H1 (cell line): ENCODE measurements around the gene TTC27. TPM values are rescaled to one million over a fixed set of nuclear protein-coding genes. Genes with fewer than 3 reads are reported as not detected.

ENCODE experiments used
- CTCF ChIA-PET: fragments of 300-600 bp; sonication (Branson Sonifier 250); formaldehyde crosslinking; loops from one replicate; lab custom pipeline; 2021; ENCODE audit not compliant: partially characterized antibody; lab: Charles Lee
- POLR2A ChIA-PET: fragments of 300-600 bp; sonication (Branson Sonifier 250); formaldehyde crosslinking; loops from one replicate; lab custom pipeline; 2021; ENCODE audit warnings: inconsistent platforms; ENCODE audit not compliant: partially characterized antibody; lab: Charles Lee
- DNase-seq, 2 experiments: peaks; one replicate each; pipeline versions ENCODE4 v3.0.0 to v3.0.0-alpha.2; 2010 to 2022; ENCODE audit warnings: low spot score in 2 of 2, low read depth in 1 of 2, mixed read lengths in 1 of 2
- FAIRE-seq: peaks from 2 replicates; lab custom pipeline; 2011; peaks lifted over from hg19 to GRCh38; lab: Jason Lieb, UNC
- H2AFZ ChIP-seq: 2 replicates; pipeline ENCODE4 v1.8.1; 2012; ENCODE audit warnings: low read length, inconsistent platforms
- H2AK5ac ChIP-seq: 2 replicates; pipeline ENCODE4 v1.6.1; 2013; ENCODE audit warnings: low read depth, low read length
- H2BK120ac ChIP-seq: replicated peaks from 2 replicates; pipeline ENCODE3; 2013; ENCODE audit warnings: low read depth, low read length, inconsistent platforms
- H2BK12ac ChIP-seq: 2 replicates; pipeline ENCODE4 v1.6.1; 2013; ENCODE audit warnings: low read depth, low read length
- H2BK15ac ChIP-seq: 2 replicates; pipeline ENCODE4 v1.6.1; 2013; ENCODE audit warnings: low read length
- H2BK20ac ChIP-seq: 2 replicates; pipeline ENCODE4 v1.6.1; 2013; ENCODE audit warnings: low read length
- H2BK5ac ChIP-seq: 2 replicates; pipeline ENCODE4 v1.6.1; 2013; ENCODE audit warnings: low read depth, low read length
- H3K14ac ChIP-seq: 2 replicates; pipeline ENCODE4 v1.6.1; 2013; ENCODE audit warnings: inconsistent platforms; ENCODE audit not compliant: insufficient read length
- H3K18ac ChIP-seq: 2 replicates; pipeline ENCODE4 v1.6.1; 2013; ENCODE audit warnings: low read length; ENCODE audit errors: extremely low read depth
- H3K23ac ChIP-seq: 2 replicates; pipeline ENCODE4 v1.6.1; 2013; ENCODE audit warnings: inconsistent platforms; ENCODE audit not compliant: insufficient read length
- H3K23me2 ChIP-seq: 2 replicates; pipeline ENCODE4 v1.6.1; 2013; ENCODE audit warnings: low read depth, low read length
- H3K27ac ChIP-seq: 2 replicates; pipeline ENCODE4 v1.6.1; 2011; ENCODE audit warnings: low read depth, low read length, inconsistent platforms
- H3K27me3 ChIP-seq, 4 experiments: replicated peaks in 1 of 4; 1 replicate in 1 of 4; 2 replicates in 3 of 4; pipeline versions ENCODE4 v1.6.1 to v1.8.1; 2011 to 2013; ENCODE audit warnings: low read length in 3 of 4, mild to moderate bottlenecking in 3 of 4, inconsistent platforms in 2 of 4, mixed read lengths in 2 of 4, moderate library complexity in 1 of 4; ENCODE audit not compliant: control insufficient read depth in 3 of 4, insufficient read depth in 3 of 4; ENCODE audit errors: extremely low read depth in 1 of 4
- H3K36me3 ChIP-seq, 4 experiments: 2 replicates each; pipeline versions ENCODE4 v1.6.1 to v1.8.1; 2011 to 2013; ENCODE audit warnings: mild to moderate bottlenecking in 4 of 4, low read length in 3 of 4, moderate library complexity in 2 of 4, control low read depth in 1 of 4, inconsistent platforms in 1 of 4; ENCODE audit not compliant: insufficient read depth in 4 of 4, control insufficient read depth in 2 of 4
- H3K4ac ChIP-seq: replicated peaks from 2 replicates; pipeline ENCODE3; 2013; ENCODE audit warnings: low read length, low read depth, mixed read lengths, inconsistent platforms; ENCODE audit not compliant: insufficient read length
- H3K4me1 ChIP-seq, 4 experiments: replicated peaks in 1 of 4; 1 replicate in 1 of 4; 2 replicates in 3 of 4; pipeline versions ENCODE4 v1.6.1 to v1.8.1; 2011 to 2013; ENCODE audit warnings: low read length in 3 of 4, inconsistent platforms in 2 of 4, mixed read lengths in 1 of 4; ENCODE audit not compliant: insufficient read depth in 4 of 4, control insufficient read depth in 3 of 4
- H3K4me2 ChIP-seq, 2 experiments: 2 replicates each; pipeline versions ENCODE4 v1.6.1 to v1.8.1; 2011 to 2013; ENCODE audit warnings: low read depth in 2 of 2, low read length in 2 of 2, control low read depth in 1 of 2, inconsistent platforms in 1 of 2, mild to moderate bottlenecking in 1 of 2; ENCODE audit not compliant: insufficient read depth in 1 of 2
- H3K4me3 ChIP-seq, 4 experiments: fragments of 200-600, 300-600 bp in 1 of 4; sonication (generic), shearing (Covaris generic), sonication (Bioruptor Twin) in 1 of 4; 2 replicates each; pipeline versions ENCODE4 v1.5.1 to v1.8.1; 2011 to 2016; ENCODE audit warnings: low read length in 4 of 4, low read depth in 3 of 4, control low read depth in 2 of 4, inconsistent platforms in 2 of 4, mild to moderate bottlenecking in 2 of 4, mixed read lengths in 1 of 4, moderate library complexity in 1 of 4; ENCODE audit not compliant: insufficient read depth in 2 of 4; ENCODE audit errors: extremely low read depth in 1 of 4
- H3K56ac ChIP-seq: replicated peaks from 2 replicates; pipeline ENCODE3; 2013; ENCODE audit warnings: low read depth, mild to moderate bottlenecking, mixed read lengths, low read length, inconsistent platforms; ENCODE audit not compliant: insufficient read length
- H3K79me1 ChIP-seq: 2 replicates; pipeline ENCODE4 v1.6.1; 2013; ENCODE audit warnings: low read depth, low read length, control low read depth
- H3K79me2 ChIP-seq, 2 experiments: 2 replicates each; pipeline versions ENCODE4 v1.6.1 to v1.8.1; 2012 to 2013; ENCODE audit warnings: low read length in 2 of 2, mild to moderate bottlenecking in 2 of 2, inconsistent platforms in 1 of 2; ENCODE audit not compliant: insufficient read depth in 2 of 2, control insufficient read depth in 1 of 2
- H3K9ac ChIP-seq, 4 experiments: replicated peaks in 1 of 4; 1 replicate in 1 of 4; 2 replicates in 3 of 4; pipeline versions ENCODE4 v1.6.1 to v1.8.1; 2011 to 2013; ENCODE audit warnings: low read depth in 3 of 4, low read length in 3 of 4, control low read depth in 2 of 4, mild to moderate bottlenecking in 2 of 4, moderate library complexity in 2 of 4, inconsistent platforms in 1 of 4; ENCODE audit errors: extremely low read depth in 1 of 4
- H3K9me3 ChIP-seq, 2 experiments: 2 replicates each; pipeline versions ENCODE4 v1.6.1 to v1.8.1; 2012 to 2013; ENCODE audit warnings: mild to moderate bottlenecking in 2 of 2, moderate library complexity in 2 of 2, control low read depth in 1 of 2, inconsistent platforms in 1 of 2, low read depth in 1 of 2, low read length in 1 of 2, mixed read lengths in 1 of 2; ENCODE audit not compliant: insufficient read depth in 2 of 2
- H4K20me1 ChIP-seq, 2 experiments: replicated peaks in 1 of 2; 2 replicates each; pipeline versions ENCODE3 to v1.8.1; 2011 to 2013; ENCODE audit warnings: inconsistent platforms in 2 of 2, low read length in 2 of 2, mild to moderate bottlenecking in 1 of 2; ENCODE audit not compliant: insufficient read depth in 2 of 2, control insufficient read depth in 1 of 2
- H4K5ac ChIP-seq: 2 replicates; pipeline ENCODE4 v1.6.1; 2013; ENCODE audit warnings: low read length, low read depth, mixed read lengths, inconsistent platforms; ENCODE audit not compliant: insufficient read length
- H4K8ac ChIP-seq: 2 replicates; pipeline ENCODE4 v1.8.0; 2013; ENCODE audit warnings: mild to moderate bottlenecking, moderate library complexity, low read length, inconsistent platforms; ENCODE audit not compliant: insufficient read depth; ENCODE audit errors: extremely low read depth
- H4K91ac ChIP-seq: replicated peaks from 2 replicates; pipeline ENCODE3; 2013; ENCODE audit warnings: low read length, mixed read lengths, inconsistent platforms; ENCODE audit not compliant: insufficient read length
- BCL11A ChIP-seq, 2 experiments: IDR thresholded peaks; one replicate each; pipeline ENCODE4 v1.6.1; 2011; ENCODE audit warnings: low read depth in 2 of 2, low read length in 2 of 2, mild to moderate bottlenecking in 2 of 2
- CBX5 ChIP-seq: fragments of 300-800, 300-1000 bp; sonication (generic); IDR thresholded peaks from 2 replicates; pipeline ENCODE4 v1.7.1; 2016; ENCODE audit warnings: antibody characterized with exemption, low read length, low read depth
- CHD1 ChIP-seq: IDR thresholded peaks from 2 replicates; pipeline ENCODE4 v1.6.1; 2012; ENCODE audit warnings: low read depth, low read length, improper control_type of control experiment
- CREB1 ChIP-seq: IDR thresholded peaks from 2 replicates; pipeline ENCODE4 v1.6.1; 2012; ENCODE audit warnings: inconsistent platforms
- EGR1 ChIP-seq: IDR thresholded peaks from 2 replicates; pipeline ENCODE4 v1.6.1; 2011; ENCODE audit warnings: low read depth, low read length, borderline replicate concordance
- JUN ChIP-seq: IDR thresholded peaks from 2 replicates; pipeline ENCODE4 v1.6.1; 2011; ENCODE audit warnings: low read depth, mild to moderate bottlenecking, improper control_type of control experiment, low read length
- JUND ChIP-seq: IDR thresholded peaks from 2 replicates; pipeline ENCODE4 v1.6.1; 2011; ENCODE audit warnings: mild to moderate bottlenecking, improper control_type of control experiment, low read length
- KDM1A ChIP-seq: fragments of 200-600, 300-600 bp; sonication (generic); IDR thresholded peaks from 2 replicates; pipeline ENCODE4 v1.7.1; 2016; ENCODE audit warnings: mild to moderate bottlenecking, low read length, borderline replicate concordance
- PHF8 ChIP-seq: fragments of 200-600 bp; sonication (generic); conservative IDR thresholded peaks from 2 replicates; pipeline ENCODE4 v1.7.1; 2012; ENCODE audit warnings: low read depth, mild to moderate bottlenecking, inconsistent platforms, low read length, moderate library complexity
- POLR2A ChIP-seq, 2 experiments: IDR thresholded peaks; 1 replicate in 1 of 2; 2 replicates in 1 of 2; pipeline ENCODE4 v1.6.1; 2011; ENCODE audit warnings: low read depth in 2 of 2, low read length in 2 of 2, mild to moderate bottlenecking in 2 of 2; ENCODE audit errors: control extremely low read depth in 1 of 2
- SIN3A ChIP-seq, 2 experiments: IDR thresholded peaks in 1 of 2; conservative IDR thresholded peaks in 1 of 2; 2 replicates each; pipeline ENCODE4 v1.6.1; 2011 to 2012; ENCODE audit warnings: low read length in 2 of 2, improper control_type of control experiment in 1 of 2, low read depth in 1 of 2, mild to moderate bottlenecking in 1 of 2
- SIX5 ChIP-seq: IDR thresholded peaks from 2 replicates; pipeline ENCODE4 v1.6.1; 2011; ENCODE audit warnings: mild to moderate bottlenecking, low read depth, low read length
- SP4 ChIP-seq: IDR thresholded peaks from 2 replicates; pipeline ENCODE4 v1.6.1; 2012; ENCODE audit warnings: low read length, inconsistent platforms
- SUZ12 ChIP-seq: fragments of 200-600 bp; sonication (generic); IDR thresholded peaks from 2 replicates; pipeline ENCODE4 v1.6.1; 2012; ENCODE audit warnings: mild to moderate bottlenecking, inconsistent platforms, low read length, moderate library complexity, mixed read lengths
- TAF1 ChIP-seq: IDR thresholded peaks from 2 replicates; pipeline ENCODE4 v1.6.1; 2011; ENCODE audit warnings: mild to moderate bottlenecking, low read depth, low read length
- YY1 ChIP-seq: IDR thresholded peaks from 2 replicates; pipeline ENCODE4 v1.6.1; 2011; ENCODE audit warnings: low read depth, mild to moderate bottlenecking, low read length
- WGBS, 2 experiments: shearing (Covaris generic) in 1 of 2; methylation state at CpG; one replicate each; pipeline versions ENCODE4 v1.1.6 to v1.1.7; 2013 to 2015; ENCODE audit warnings: low lambda C conversion rate in 2 of 2, mixed read lengths in 2 of 2, inconsistent platforms in 1 of 2, low coverage in 1 of 2, missing lambda C conversion rate in 1 of 2; ENCODE audit not compliant: insufficient replicate concordance in 2 of 2, insufficient coverage in 1 of 2, insufficient read length in 1 of 2; ENCODE audit errors: extremely low coverage in 1 of 2, missing lambda C conversion rate in 1 of 2; 5-methylcytosine and 5-hydroxymethylcytosine counted together
- polyA plus RNA-seq, 7 experiments: library from polyadenylated mRNA; depleted of rRNA in 3 of 7; stranded (reverse) in 5 of 7; unstranded in 2 of 7; fragments of >200 nt in 5 of 7; fragments of 200-250 nt in 2 of 7; gene quantifications; 1 replicate in 5 of 7; 2 replicates in 1 of 7; 4 replicates in 1 of 7; pipeline versions ENCODE4 v1.2.1 to v1.2.3, GENCODE V29; 2011 to 2013; ENCODE audit warnings: missing spikeins in 2 of 7, mixed read lengths in 2 of 7
- total RNA-seq: library from RNA; stranded (reverse); fragmentation: NEBNext Ultra II Directional; extraction: Animal tissue kit (Norgen Biotek cat#: 25700); gene quantifications from 2 replicates; pipeline ENCODE4 v1.2.1, GENCODE V29; 2021

TTC27 gene
- total and polyA plus RNA-seq, 2 of the 8 experiments (the other 6 are each of a cell fraction or from before 2014, with no cell fraction given), result 13.8 to 29.1 TPM

DNA sequence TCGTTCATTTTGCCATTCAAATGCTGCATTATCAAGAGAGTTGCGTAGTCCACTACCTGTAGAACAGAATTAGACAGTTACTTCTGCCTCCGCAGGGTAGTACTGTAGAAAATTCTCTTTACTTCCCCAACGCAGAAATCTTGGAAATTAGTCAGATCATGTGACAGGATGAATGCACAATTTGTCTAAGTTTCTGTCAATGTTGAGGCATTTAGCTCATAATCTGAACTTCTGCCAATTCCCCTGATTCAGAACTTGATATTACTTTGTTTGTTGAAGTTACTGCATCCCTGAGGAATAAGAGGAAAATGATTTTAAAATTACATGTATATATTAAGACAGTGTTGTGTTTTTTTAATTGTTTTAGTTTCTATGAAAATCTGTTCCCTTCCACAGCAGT lies 83.4 kb downstream of the TTC27 start:
- Histone ChIP-seq H2BK15ac (no peak overlapping the region), H3K4ac (no peak overlapping the region), H3K56ac (no peak overlapping the region), H3K23me2 (no peaks in the 10 kb centered on the region), H3K4me1 (peaks cover 0 to 6% (median 0%) of the 10 kb centered on the region in 4 experiments; a peak in 1 of 7 replicates), H2BK12ac (no peak overlapping the region), H3K27me3 (no peaks in the 10 kb centered on the region), H3K4me2 (no peak overlapping the region), H3K23ac (no peak overlapping the region), H4K20me1 (no peaks in the 10 kb centered on the region), H2AK5ac (no peak overlapping the region), H4K91ac (no peak overlapping the region), H2BK5ac (no peak overlapping the region), H3K9ac (no peak overlapping the region), H4K5ac (no peak overlapping the region), H3K36me3 (no peaks in the 10 kb centered on the region; a peak in 1 of 8 replicates), H4K8ac (no peak overlapping the region), H2BK20ac (no peak overlapping the region), H3K9me3 (no peaks in the 10 kb centered on the region), H3K18ac (no peak overlapping the region), H3K79me1 (no peaks in the 10 kb centered on the region), H2BK120ac (no peak overlapping the region), H2AFZ (no peak overlapping the region), H3K27ac (no peak overlapping the region), H3K79me2 (no peaks in the 10 kb centered on the region), H3K4me3 (no peak overlapping the region), H3K14ac (no peak overlapping the region)
- DNase-seq (no peak), FAIRE-seq (no peak)
- WGBS, 2 experiments, result 70% methylated on average over 4 of the region's 4 CpGs; no CpG with 5 or more reads in 1 of the 2 experiments
- ChIA-PET POLR2A (no interaction called here), CTCF (interaction anchor here (0.9 kb wide), 1 partner anchor 8 kb away, joined by 3 read pairs; no protein-coding TSS in a partner anchor)
- no peak for TF ChIP-seq JUN
- TF ChIP-seq SIN3A (conservative IDR thresholded peaks at IDR 0.05 in 1 of 2, IDR thresholded peaks at IDR 0.05 in 1 of 2; ENCODE audit: low read depth in 1 of 2, low read length in 2 of 2), result no peak
- TF ChIP-seq SIX5, result no peak
- TF ChIP-seq POLR2A (IDR thresholded peaks at IDR 0.05; ENCODE audit: control extremely low read depth in 1 of 2, low read depth in 2 of 2, low read length in 2 of 2), result no peak
- no peak for TF ChIP-seq SUZ12
- TF ChIP-seq KDM1A, result no peak
- no peak for TF ChIP-seq EGR1
- TF ChIP-seq PHF8, result no peak
- TF ChIP-seq JUND, result no peak
- TF ChIP-seq YY1, result no peak
- no peak for TF ChIP-seq BCL11A (IDR thresholded peaks at IDR 0.05; ENCODE audit: low read depth in 2 of 2, low read length in 2 of 2)
- TF ChIP-seq SP4, result no peak
- TF ChIP-seq CHD1, result no peak
- no peak for TF ChIP-seq CREB1
- TF ChIP-seq TAF1, result no peak
- no peak for TF ChIP-seq CBX5
